Activated CD4-positive, alpha-beta T cell treated with anti-CD3 and anti-CD28 coated beads, Interleukin-2, amount 50 U/mL, for 48 hours (primary cell): ENCODE measurements around the gene REV3L.
"Not testable (repeated sequence)": the region's sequence is repeated elsewhere in the genome, so short reads cannot be mapped to it uniquely, and the experiment has no call there.

Source experiments
- DNase-seq, 2 experiments: peaks; one replicate each; pipeline ENCODE4 v3.0.0-alpha.2; 2020

The REV3L gene

GRCh38 chr6:111490067-111490466, 7.0 kb upstream of the REV3L start:
- no peak for DNase-seq

GRCh38 chr6:111487661-111488060, 4.6 kb upstream of the REV3L start:
- no peak for DNase-seq

- DNase-seq = peak; percentile 6 to 30
These were observed 3.9 kb upstream of the REV3L start for GRCh38 chr6:111486921-111487320.

DNA sequence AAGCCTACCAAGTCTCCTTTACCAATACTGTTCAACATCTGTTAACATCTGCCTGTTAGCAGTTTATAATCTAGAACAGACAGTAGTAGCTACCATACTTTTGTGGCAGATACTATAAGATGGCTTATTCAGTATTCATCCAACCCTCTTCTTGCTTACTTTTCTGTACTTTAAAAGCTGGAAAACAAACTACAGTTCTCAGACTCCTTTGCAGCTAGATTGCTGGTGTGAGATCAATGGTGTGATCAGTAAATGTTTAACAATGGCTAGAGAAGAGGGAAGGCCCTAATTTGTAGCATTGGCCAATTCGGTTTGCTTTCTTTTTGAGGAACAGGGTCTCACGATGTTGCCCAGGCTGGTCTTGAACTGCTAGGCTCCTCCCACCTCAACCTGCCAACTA, 3.5 kb upstream of the REV3L start:
- no peak for DNase-seq

DNA sequence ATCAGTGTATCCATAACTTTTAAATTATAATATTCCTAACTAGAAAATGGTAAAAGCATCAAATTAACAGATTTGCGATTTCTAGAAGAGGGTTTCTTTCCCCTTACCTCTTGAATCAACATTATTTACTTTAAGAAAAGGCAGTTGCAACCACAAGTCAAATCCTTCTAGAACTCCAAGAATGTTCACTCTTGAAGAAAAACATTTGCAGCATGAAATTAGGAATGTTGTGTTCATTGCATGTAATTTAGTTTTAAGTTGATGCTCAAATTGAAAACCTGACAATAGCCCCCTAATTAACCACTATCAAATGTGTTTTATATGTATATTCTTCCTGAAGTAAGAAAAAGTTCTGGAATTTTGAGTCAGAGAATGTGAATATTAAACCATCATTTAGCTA, 2.3 kb upstream of the REV3L start:
- no peak for DNase-seq

DNA sequence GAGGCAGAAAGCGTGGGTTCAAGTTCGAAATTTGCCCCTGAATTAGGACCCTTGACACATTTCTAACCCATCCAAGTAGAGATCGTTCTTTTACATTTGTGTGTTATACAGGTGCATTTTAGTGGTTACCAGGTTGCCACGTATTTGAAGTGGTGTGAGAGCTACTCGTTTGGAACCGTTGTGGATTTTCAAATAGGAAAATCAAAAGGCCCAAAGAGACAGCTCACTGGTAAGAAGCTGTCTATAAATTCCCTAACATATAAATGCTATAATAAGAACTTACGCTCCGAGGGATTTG, 1.6 kb upstream of the REV3L start:
- no peak for DNase-seq

GRCh38 chr6:111483736-111484632, 966 bp upstream of the REV3L start:
- DNase-seq = peak; percentile 89 to 93

DNA sequence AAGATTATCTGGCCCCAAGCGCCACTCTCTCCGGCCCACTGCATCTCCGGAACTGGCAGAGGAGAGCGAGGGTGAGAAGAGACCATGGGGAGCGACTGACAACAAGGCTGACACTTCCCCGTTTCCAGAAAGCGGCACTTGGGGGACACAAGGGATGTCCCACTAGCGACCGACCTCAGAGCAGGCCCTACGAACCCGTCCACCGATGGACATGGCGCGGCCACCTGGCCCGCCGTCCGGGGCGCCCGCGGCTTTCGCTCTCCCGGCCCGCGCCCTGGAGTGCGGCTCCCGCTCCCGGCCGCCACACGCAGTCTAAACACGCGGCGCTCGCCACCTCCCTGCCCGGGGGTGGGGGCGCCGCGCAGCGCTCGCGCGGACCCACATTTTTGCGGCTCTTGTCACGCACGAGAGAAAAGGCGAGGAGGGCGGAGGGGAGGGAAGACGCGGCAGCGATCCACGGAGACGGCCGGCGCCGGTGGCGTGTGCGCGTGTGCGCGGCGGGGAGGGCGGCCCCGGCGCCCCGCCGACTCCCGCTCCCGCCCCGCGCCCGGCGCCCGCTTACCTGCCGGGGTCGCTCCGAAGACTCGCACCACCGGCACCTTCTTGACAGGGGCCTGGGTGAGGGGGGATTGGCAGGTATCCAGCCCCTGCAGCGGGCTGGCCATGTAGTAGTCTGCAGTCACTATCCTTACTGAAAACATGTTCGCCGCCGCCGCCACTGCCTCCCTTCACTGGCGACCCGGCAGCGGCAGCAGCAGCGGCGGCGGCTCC, 645 bp downstream of the REV3L start:
- DNase-seq = peak; percentile 42 to 59

- DNase-seq = no peak
These were observed 1.2 kb downstream of the REV3L start for GRCh38 chr6:111481836-111482187.

GRCh38 chr6:111480988-111481822, 1.8 kb downstream of the REV3L start:
- no peak for DNase-seq

DNA sequence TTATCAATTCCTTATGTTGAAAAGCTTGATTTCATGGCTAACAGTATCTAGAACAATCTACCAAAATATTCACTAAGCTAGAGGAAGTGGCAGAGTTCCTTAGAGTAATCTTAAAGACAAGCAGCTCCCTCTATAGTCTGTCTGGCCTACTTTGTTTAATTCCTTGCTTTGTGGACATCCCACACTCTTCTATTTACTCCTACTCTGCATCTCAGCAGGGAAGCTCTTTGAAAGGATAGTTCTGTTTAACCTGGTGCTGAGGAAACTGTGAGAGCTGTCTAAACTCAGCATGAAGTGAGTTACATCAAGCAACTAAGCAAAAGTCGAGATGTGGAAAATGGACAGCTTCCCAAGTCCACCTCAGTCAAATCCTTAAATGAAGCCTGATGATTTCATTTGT, 4.3 kb downstream of the REV3L start:
- DNase-seq = no peak

- no peak for DNase-seq
These were observed 4.9 kb downstream of the REV3L start for GRCh38 chr6:111478064-111478476.

DNA sequence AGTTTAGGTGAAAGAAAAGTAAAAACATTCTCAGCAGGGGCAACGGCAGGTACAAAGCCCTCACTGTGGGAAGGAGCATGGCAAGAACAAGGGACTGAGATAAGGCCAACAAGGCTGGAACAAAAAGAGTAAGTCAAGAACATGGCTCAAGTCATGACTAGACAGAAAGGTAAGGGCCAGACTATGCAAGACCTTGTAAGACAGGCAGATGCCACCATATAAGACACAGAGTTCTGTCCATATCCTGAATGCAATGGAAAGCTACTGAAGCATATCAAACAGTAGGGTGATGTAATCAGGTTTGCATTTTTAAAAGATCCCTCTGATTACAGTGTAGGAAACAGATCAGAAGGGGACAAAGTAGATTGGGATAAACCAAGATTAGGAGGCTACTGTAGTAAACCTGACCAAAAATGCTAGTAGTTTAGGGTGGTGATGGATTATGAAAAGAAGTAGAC, 5.5 kb downstream of the REV3L start:
- DNase-seq = no peak

DNA sequence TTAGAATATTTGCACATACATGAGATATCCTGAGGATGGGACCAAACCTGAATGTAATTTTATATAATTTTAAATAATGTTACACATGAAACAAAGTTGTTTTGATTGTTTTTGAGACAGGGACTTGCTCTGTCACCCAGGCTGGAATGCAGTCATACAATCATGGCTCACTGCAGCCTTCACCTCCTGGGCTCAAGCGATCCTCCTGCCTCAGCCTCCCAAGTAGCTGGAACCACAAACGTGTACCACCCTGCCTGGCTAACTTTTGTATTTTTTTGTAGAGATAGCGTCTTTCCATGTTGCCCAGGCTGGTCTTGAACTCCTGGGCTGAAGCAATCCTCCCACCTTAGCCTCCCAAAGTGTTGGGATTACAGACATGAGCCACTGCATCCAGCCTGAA, 7.0 kb downstream of the REV3L start:
- not testable (repeated sequence) for DNase-seq

DNA sequence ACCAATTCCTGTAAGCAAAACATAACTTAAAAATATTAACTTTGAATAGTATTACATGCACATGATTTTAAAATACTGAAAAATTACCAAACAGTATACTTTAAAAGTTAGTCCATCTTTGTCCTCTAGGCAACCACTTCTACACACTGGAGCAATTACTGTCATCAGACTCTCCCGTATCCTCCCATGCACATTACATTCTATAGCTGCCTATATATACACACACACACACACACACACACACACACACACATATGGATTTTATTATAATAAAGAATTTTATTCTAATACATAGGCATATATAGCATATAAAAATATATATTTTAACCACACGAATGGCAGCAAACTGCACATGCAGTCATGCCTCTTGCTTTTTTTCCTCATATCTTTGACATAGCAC, 8.2 kb downstream of the REV3L start:
- DNase-seq = no peak

DNA sequence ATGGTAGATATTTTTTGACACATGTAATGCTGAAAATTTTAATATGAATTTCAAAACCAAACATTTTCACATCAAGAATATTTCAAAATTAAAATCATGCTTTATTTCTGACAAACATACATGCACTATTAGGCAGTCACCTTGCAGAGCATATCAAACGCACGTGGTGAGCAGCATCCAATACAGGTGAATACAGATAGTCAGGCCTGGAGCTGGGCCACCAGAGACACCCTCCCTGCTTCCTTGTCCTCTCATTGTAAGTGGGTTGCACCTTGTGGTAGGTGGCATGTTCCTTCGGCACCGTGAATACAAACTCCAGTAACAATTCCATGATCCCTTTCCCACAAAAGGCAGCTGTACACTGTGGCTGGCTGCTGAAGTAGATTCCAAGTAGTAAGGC, 8.9 kb downstream of the REV3L start:
- no peak for DNase-seq

GRCh38 chr6:111472933-111473435, 10.0 kb downstream of the REV3L start:
- DNase-seq = no peak

GRCh38 chr6:111471958-111472357, 11.1 kb downstream of the REV3L start:
- DNase-seq = no peak

DNA sequence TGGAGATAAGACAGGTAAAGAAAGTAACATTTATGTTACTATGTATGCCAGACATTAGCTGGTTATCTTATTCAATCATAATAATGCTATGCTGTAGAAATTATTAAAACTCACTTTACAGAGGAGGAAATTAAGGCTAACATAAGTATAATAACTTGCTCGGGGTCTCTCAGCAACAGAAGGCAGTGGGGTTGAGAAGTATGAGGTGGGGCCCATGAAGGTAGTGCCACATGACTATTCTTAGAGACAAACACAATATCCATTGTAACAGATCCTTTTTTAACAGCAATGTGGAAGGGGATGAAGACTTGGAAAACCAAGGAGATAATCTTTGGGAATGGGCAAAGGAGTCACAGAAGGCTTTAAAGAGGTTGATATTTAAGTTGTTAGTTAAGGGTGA, 11.5 kb downstream of the REV3L start:
- DNase-seq = no peak

DNA sequence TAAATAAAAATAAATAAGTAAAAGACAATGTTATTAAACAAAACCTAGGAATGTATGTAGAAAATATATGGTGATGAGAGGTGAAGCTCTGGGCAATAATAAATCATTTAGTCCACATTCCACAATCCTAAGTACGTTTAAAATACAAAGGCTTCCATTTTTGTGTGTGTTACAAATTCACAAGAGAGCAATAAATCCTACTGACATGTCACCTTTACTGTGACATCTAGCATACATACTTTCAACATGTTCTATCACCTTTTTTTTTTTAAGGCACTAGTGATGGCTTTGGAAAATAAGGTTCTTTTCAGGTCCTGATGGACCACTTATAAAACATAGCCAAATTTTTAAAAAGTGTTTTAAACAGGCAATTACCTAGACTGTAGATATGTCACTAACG, 12.0 kb downstream of the REV3L start:
- no peak for DNase-seq

GRCh38 chr6:111469543-111469942, 13.5 kb downstream of the REV3L start:
- no peak for DNase-seq

- DNase-seq = peak; percentile 25 to 35
These were observed 14.5 kb downstream of the REV3L start for GRCh38 chr6:111468329-111469012.

DNA sequence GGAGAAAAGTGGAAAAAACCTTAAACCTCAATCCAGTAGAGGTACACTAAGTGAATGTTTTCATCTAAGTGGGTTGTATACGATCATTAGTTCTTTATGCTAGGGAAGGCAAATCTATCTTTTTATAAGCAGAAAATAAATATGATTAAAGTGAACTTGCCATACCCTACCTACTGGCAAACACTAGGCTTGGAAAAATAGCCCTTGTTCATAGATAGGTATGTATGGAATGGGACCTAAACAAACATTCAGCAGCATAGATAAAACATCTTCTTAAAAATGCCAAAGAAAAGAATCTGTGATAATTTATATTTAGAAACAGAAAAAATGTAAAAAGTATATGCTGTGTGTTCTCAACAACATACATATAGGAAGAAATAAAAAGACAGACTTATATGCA, 18.8 kb downstream of the REV3L start:
- no peak for DNase-seq
